Ishikawa (cell line): Measurements from ENCODE around the gene PHRF1.

Experiments used
- EP300 ChIP-seq: IDR thresholded peaks from 2 replicates; pipeline ENCODE4 v1.6.1; 2012; ENCODE audit warnings: borderline replicate concordance
- REST ChIP-seq: IDR thresholded peaks from 2 replicates; pipeline ENCODE4 v1.6.1; 2012; ENCODE audit warnings: low read depth, mild to moderate bottlenecking

- TF ChIP-seq EP300: no peak
- no peak for TF ChIP-seq REST
Observed at GRCh38 chr11:555780-556661, 20.2 kb upstream of the PHRF1 start.
